Retina (tissue), 1 donor: ENCODE results near the gene RUNDC3A.
"Not testable (repeated sequence)": the region's sequence is repeated elsewhere in the genome, so short reads cannot be mapped to it uniquely, and the experiment has no call there.

Experiments used
- DNase-seq: peaks from one replicate; pipeline ENCODE4 v3.0.0-alpha.2; 2016

Gene RUNDC3A

GRCh38 chr17:44361292-44362260, 53.2 kb downstream of the RUNDC3A start:
- no peak for DNase-seq

GRCh38 chr17:44362459-44362948, 54.1 kb downstream of the RUNDC3A start:
- no peak for DNase-seq

- DNase-seq, result peak; percentile 76
Observed at GRCh38 chr17:44362949-44363612, 54.7 kb downstream of the RUNDC3A start.

DNA sequence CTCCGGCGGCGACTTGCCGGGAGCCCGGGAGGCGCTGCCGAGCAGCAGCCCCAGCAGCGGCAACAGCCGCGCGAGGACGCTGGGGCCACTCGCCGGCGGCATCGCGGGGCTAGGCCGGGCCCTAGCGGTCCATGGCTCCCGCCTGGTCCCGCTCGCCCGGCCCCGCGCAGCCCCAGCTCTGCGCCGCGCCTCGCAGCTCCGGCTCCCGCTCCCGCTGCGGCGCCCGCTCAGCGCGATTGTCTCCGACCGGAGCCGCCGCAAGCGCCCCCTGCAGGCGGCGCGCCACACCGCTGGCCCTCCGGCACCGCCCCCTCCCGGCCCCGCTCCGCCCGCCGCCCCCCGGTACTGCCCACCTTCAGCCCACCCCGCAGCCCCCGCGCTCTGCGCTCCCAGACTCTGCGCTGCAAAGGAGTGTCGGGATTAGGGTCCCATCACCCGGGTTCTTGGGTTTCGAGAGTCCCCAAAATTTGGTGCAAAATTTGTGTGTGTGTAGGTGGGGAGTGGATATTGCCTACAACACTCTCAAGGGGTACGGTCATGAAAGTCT, 55.3 kb downstream of the RUNDC3A start, which contains the start of gene FAM171A2:
Gene FAM171A2 (minus strand): TSS at position 241 of the 547 bp plus-strand sequence. CDS start 139 bp downstream, at position 102.
- peak; percentile 71 for DNase-seq

DNA sequence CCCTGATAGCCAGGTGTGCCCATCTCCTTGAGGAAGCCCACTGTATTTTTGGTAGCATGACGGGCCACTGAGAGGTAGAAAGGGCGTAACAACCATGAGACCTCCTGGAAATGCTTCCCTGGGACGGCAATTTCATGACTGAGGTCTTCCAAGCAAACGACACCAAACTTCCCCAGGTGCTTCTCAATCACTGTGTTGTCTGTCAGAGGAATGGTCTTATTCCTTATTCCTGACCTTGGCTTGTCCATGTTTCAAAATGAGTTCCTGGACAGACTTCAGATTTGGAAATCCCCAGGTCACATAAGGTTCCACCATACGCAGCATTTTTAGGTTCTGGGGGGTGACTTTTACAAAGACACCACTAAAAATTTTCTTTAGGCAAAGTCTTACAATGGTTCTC, 56.6 kb downstream of the RUNDC3A start:
- not testable (repeated sequence) for DNase-seq

DNA sequence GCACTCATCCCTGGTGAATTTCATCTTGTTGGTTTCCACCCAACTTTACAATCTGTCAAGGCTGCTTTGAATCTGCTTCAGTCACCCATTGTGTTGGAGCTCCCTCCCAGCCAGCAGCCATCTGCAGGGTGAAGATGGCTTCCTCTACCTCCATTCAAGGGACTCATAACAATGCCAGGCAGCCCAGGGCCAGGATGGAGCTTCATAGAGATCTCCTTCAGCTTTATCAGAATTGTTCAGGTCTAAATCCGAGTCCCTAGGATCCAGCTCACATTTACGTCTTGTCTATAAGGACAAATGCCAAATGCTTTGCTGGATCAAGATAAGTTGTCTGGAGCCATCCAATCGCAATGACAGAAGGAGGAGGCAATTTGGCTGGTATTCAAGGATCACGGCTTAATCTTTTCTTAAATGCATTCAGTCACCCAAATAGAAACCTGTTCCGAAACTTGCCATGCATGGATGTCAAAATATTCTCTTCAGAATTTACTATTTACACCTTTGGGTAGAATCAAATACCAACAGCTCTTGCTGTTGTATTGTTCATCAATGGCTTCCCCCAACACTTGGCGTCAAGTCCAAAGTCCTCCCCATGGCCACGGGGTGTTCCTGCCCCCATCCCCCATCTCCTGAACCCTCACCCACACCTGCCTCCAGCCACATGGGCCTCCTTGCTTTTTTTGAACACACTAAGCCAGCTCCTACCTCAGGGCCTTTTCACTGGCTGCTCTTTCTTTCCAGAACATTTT, 59.0 kb downstream of the RUNDC3A start:
- no peak for DNase-seq
